GM12891 (cell line): ENCODE results near the gene TNFRSF6B.

Experiments used
- POLR2A ChIP-seq: IDR thresholded peaks from 2 replicates; pipeline ENCODE4 v1.6.1; 2011; ENCODE audit warnings: low read depth, low read length, control low read depth
- POLR2AphosphoS5 ChIP-seq: IDR thresholded peaks from 2 replicates; pipeline ENCODE4 v1.6.1; 2011; ENCODE audit warnings: low read depth, low read length, control low read depth
- POU2F2 ChIP-seq: IDR thresholded peaks from 2 replicates; pipeline ENCODE4 v1.6.1; 2011; ENCODE audit warnings: low read depth, mild to moderate bottlenecking, control low read depth, low read length, moderate library complexity

DNA sequence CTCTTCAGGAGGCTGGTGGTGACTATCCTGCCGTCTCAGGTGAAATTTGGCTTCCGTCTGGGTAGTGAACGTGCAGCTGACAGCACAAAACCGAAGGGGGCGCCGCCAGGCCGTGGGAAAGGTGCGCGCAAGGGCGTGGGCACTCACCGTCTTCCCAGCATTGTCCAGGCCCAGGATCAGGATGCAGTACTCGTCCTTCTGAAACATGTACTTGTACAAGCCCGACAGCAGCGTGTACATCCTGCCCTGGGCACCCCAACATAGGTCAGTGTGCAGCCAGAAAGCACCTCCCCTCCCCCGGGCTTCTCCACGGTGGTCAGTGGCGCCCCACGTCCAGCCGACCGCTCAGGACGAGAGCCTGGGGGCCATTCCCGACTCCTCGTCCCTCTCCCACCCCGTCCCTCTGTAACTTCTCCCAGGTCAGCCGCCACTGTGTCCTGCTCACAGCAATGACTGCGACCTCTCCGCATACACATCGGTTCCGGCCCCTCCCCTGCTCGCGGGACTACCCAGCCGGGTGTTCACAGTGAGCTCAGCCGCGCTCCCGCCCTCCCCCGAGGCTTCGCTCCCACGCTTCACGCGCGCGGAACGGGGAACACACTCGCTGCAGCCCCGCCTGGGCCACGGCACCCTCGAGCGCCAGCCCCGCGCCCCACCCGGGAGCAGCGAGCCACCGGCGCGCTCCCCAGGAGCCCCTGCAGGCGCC lies 10.6 kb downstream of the TNFRSF6B start:
- TF ChIP-seq POLR2A: no peak
- no peak for TF ChIP-seq POLR2AphosphoS5
- no peak for TF ChIP-seq POU2F2
